GM12875 (cell line): ENCODE results near the gene ROBO1.

Experiments
- H3K4me3 ChIP-seq: one replicate; pipeline ENCODE4 v1.5.1; 2011; ENCODE audit warnings: low read depth, low read length, control low read depth
- TF ChIP-seq, protein P1 (sequence below): IDR thresholded peaks from 2 replicates; pipeline ENCODE4 v1.5.1; 2011; ENCODE audit warnings: low read depth, mild to moderate bottlenecking, control low read depth, inconsistent platforms, low read length, moderate library complexity, borderline replicate concordance; ENCODE audit not compliant: insufficient read depth

ROBO1 gene

GRCh38 chr3:79405183-79405582, 362.6 kb downstream of the ROBO1 start:
- TF ChIP-seq, protein P1, sequence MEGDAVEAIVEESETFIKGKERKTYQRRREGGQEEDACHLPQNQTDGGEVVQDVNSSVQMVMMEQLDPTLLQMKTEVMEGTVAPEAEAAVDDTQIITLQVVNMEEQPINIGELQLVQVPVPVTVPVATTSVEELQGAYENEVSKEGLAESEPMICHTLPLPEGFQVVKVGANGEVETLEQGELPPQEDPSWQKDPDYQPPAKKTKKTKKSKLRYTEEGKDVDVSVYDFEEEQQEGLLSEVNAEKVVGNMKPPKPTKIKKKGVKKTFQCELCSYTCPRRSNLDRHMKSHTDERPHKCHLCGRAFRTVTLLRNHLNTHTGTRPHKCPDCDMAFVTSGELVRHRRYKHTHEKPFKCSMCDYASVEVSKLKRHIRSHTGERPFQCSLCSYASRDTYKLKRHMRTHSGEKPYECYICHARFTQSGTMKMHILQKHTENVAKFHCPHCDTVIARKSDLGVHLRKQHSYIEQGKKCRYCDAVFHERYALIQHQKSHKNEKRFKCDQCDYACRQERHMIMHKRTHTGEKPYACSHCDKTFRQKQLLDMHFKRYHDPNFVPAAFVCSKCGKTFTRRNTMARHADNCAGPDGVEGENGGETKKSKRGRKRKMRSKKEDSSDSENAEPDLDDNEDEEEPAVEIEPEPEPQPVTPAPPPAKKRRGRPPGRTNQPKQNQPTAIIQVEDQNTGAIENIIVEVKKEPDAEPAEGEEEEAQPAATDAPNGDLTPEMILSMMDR, result no peak
- H3K4me3 ChIP-seq, result no peak overlapping the region

- TF ChIP-seq, protein P1, result no peak
- no peak overlapping the region for H3K4me3 ChIP-seq
Observed at GRCh38 chr3:79396595-79396994, 371.2 kb downstream of the ROBO1 start.

GRCh38 chr3:79392479-79392878, 375.3 kb downstream of the ROBO1 start:
- no peak overlapping the region for H3K4me3 ChIP-seq
- TF ChIP-seq, protein P1, result no peak

DNA sequence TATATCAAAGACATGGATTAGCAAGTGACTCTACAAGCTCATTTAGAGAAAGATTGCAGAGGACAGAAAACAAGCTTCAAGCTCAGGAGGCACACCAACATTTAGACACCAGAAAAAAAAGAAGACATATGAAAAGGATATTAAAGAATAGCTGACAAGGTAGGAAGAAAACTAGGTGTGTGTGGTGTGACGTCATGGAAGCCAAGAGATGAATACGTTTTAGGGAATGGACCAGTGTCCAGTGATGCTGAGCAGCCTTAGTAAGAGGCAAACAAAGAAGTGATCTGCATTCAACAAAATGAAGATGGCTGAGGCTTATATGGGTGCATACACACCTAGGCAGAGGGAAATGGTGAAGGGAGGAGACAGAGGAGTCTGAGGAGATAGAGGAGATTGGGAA, 377.4 kb downstream of the ROBO1 start:
- TF ChIP-seq, protein P1, result no peak

GRCh38 chr3:79385211-79385610, 382.6 kb downstream of the ROBO1 start:
- no peak overlapping the region for H3K4me3 ChIP-seq
- TF ChIP-seq, protein P1, result no peak

More for the DNA sequence above, 377.4 kb downstream of the ROBO1 start:
- no peak overlapping the region for H3K4me3 ChIP-seq

- no peak overlapping the region for H3K4me3 ChIP-seq
- TF ChIP-seq, protein P1, result no peak
Observed at GRCh38 chr3:79383402-79384012, 384.3 kb downstream of the ROBO1 start.

- TF ChIP-seq, protein P1, result no peak
Observed at GRCh38 chr3:79380581-79380980, 387.2 kb downstream of the ROBO1 start.

More at GRCh38 chr3:79380581-79380980, 387.2 kb downstream of the ROBO1 start:
- H3K4me3 ChIP-seq, result no peak overlapping the region
